ENCODE results near the gene GGT1.
A peak's percentile ranks its signal among the peaks of the same experiment; 100 is the strongest.
"Not testable (repeated sequence)": the region's sequence is repeated elsewhere in the genome, so short reads cannot be mapped to it uniquely, and the experiment has no call there.

GGT1 gene

DNA sequence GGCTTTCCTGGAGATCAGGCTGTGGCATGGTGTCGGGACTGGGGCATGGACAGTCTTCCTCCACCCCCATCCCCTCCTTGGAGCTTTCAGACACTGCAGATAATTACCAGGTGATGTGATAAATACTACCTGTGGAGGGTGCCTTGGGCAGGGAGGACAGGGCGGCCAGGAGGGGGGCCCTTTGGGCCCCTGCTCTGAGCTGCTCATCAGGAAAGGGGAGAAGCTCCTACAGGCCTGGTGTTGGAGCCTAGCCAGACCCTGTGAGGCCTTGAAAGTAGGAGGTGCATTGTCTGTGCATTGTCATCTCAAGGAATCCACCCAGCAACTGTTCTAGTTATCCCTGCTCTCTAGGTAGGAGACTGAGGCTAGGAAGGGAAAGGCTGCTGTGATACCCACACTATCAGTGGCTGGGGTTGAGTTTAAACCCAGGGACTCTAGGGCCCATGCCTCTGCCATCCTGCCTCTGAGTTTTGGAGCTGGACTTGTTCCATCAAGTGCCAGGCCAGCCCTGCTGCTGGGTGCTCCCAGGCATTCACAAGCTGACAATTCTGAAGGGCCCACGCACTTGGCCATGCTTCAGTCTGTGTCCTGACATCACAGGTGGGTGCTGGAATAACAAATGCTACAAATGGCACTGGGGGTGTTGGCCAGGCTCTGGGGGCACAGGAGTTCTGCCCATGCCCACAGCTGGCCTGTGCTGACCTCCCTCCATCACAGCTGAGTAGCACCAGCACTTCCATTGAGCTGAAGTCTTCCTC lies 2.9 kb upstream of the GGT1 start:
- not testable (repeated sequence) for DNase-seq (ENCODE audit: low read depth in 3 of 3)

DNA sequence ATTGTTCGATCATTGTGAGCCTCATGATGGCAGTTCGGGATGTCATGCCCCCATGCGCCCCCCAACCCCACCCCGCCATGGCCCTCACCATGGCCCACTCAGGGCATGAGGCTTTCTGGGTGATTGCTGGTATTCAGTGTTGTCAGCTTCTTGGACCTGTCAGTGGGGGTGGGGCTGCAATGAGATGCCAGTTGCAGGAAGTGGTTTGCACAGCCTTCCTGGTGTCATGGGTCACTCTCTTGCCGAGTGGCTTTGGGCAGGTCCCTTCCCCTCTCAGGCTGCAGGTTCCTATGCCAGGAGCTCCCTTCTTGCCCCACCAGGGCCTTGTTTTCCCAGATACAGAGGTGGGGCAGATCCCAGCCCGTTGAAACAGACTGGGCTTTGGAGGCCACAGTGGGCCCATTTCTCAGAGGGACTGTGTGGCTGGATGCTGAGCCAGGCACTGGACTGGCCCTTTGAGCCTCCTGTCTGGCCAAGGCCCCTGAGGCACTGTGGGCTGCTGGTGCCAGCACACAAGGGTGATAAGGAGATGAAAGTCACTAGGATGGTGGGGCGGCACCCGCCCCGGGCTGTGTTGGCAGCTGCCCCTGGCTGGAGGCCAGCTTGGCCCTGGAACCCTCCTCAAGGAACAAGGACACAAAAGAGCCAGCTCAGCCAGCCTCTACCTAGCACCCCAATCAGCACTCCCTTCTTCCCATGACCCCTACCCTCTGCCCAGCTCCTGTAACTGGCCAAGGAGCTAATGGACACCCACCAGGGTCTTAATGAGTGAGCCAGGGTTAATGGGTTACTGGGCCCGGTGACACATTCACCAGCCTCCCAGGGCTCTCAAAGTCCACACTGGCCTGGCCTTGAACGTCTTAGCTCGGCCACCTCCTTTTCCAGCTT lies 1.5 kb upstream of the GGT1 start:
- DNase-seq (ENCODE audit: low read depth in 3 of 3): no peak

DNA sequence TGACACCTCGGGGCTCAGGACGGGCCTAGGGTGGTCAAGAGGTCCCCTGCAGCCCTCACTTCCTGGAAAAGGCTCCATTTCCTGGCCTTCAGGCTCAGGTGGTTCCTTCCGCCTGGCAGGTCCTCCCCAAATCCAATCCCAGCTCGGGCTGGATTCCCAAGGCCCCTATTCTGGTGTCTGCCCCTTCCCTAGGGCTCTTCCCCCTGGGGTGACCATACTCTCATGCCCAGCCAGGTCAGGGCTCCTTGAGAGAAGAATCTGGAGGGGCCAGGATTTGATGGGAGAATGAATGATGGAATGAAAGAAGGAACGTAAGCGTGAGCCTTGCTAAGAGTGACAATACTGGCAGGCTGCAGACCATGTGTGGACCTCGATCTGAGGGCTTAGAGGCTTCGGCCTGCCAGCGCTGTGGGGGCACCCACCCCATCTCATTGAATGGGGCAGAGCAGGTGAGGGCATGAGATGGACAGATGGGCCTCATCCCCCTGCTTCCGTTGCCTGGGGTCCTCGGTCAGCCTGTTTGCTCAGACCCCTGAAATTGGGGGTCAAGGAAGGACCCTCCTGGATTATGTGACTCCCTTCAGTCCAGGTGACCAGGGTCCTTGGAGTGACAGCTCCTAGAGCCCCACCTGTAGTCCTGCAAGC lies 766 bp upstream of the GGT1 start:
- not testable (repeated sequence) for DNase-seq (ENCODE audit: low read depth in 3 of 3)

DNA sequence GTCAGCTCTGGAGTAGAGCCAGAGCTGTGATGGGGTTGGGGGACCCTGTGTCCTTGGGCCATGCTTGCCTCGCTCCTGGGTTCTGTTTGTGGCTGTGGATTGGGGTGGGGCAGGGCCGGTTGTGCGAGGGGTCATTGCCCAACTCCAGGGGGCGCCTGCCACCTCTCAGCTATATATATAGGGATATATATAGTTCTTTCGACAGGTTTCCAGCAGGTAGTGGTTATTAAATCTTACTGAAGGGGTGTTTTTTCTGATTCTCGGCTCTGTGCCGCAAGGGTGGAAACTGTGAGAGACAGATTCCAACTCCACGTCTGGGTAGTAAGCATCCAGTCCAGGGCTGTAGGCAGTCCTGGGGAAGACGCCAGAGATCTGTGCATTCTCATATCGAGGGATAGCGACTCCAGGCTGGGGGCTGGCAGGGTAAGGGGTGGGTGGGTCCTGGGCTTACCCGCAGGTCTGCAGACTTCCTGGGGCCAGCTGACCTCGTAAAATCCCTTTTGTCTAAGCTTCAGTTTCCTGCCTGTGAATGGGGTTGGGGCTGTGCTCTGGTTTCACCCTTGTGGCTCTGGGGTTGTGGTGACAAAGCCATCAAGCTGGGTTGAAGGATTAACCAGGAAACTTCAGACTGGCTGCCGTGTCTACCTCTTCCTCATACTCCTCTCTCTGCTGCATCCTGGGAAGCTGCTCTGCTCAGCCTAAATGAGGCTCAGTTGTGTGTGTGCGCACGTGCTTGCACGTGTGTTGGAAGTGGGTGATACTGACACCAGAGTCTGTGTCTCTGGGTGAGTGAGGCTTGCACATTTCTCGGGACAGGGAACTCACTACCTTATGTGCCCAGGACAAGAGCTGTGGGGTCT lies 1.0 kb downstream of the GGT1 start:
- not testable (repeated sequence) for DNase-seq (ENCODE audit: low read depth in 3 of 3)

DNA sequence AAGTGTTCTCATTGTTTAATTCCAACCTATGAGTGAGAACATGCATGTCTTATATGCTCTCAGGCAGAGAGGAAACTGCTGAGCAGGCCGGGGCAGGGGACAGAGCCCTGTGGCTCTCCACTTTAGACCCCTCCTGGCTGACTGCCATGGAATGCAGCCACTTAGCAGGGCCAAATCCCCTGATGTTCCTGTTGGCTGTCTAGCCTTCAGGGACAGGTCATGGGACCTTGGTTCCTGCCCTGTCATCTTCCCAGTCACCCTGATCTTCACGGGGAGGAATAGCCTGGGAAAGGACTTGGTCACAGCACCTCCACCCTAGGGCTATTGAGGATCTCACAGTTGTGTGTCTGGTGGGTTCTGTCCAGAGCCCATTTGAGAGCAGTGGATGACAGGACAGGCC lies 3.3 kb downstream of the GGT1 start:
- DNase-seq (ENCODE audit: low read depth in 3 of 3): not testable (repeated sequence)

DNA sequence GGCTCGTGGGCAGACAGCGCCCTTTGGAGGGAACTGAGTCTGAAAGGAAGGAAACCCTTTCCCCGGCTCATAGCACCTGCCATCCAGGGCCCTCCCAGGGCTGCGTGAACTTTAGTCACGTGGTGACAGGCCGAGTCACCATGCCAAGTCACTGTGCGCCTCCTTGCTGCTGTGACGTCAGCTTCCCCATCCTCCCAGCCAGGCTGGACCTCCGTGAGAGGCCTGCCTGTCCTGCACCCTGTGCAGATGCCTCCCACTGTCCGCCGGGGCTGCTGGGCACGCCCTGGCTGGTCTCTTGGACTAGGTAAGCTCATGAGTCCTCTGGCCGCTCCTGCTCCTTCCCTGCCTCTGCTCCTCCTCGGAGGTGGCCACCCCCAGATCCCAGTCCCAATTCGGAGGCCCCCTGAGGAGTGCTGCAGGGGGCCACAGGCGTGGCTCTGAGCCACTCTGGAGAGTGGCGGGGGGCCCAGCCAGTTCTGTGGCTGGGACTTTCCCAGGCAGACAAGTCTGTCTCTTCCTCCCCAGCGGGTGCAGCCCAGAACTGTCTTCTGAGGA lies 4.5 kb downstream of the GGT1 start:
- DNase-seq (ENCODE audit: low read depth in 3 of 3): peak; percentile 40 to 61 (median 55)

DNA sequence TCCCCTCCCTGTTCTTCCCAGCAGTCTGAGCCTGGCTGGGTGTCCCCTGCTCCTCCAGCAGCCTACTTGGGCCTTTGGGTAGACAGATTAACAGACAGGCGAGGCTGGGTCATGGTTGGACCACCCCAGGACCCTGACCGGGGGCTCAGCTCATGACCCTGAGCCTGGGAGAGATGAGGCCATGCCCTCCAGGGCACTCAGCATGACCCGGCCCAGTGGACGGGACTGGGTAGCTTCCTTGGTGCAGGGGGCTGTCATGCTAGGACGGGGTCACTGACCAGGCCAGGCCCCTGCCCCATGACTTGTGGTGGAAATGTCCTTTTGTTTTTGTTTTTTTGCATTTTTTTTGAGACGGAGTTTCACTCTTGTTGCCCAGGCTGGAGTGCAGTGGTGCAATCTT lies 5.3 kb downstream of the GGT1 start:
- DNase-seq (ENCODE audit: low read depth in 3 of 3): not testable (repeated sequence)

DNA sequence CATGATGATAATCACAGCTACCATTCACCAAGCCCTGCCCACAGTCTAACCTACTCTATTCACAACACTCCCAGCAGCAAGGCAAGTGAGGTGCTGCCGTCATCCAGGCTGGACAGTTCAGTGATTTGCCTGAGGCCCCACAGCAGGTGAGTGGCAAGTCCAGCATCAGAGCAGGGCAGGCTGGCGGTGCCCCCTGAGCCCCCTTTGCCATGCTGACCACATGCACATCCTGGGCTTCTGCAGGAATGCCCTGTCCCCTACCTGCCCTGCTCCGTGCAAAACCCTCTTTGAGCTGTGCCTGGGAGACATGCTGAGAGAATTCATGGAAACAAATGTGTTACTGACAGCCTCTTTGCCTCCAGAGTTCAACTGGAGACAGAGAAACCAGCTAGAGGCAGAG lies 6.9 kb downstream of the GGT1 start:
- not testable (repeated sequence) for DNase-seq (ENCODE audit: low read depth in 3 of 3)

DNA sequence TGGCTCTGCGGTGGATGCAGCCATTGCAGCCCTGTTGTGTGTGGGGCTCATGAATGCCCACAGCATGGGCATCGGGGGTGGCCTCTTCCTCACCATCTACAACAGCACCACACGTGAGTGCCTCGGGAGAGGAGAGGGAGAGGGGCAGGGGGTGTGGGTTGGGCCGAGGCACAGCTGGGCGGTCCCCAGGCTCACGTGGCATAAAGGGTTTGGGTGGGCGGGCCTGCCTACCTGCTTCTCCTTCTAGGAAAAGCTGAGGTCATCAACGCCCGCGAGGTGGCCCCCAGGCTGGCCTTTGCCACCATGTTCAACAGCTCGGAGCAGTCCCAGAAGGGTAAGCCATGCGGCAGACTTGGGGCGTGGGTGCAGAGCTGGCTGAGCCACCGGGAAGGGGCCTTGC lies 11.8 kb downstream of the GGT1 start:
- not testable (repeated sequence) for DNase-seq (ENCODE audit: low read depth in 3 of 3)

DNA sequence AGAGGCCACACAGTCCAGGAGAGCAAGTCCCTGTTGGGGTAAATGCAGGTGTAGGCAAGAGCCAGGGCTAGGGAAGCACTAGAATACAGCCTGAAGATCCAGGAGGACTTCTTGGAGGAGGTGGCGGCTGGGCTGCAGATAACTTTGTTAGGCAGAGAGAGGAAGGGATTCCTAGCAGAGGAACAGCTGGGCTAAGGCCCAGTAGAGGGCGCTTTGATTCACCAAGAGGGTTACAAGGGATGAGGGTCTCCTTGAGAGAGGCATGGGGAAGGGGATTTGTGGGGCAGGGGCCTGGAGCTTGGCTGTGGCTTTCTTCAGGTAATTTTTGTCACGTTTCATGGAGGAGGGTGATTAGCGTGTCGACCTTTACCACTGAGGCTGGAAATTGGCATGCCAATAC lies 18.3 kb downstream of the GGT1 start:
- not testable (repeated sequence) for DNase-seq (ENCODE audit: low read depth in 3 of 3)

DNA sequence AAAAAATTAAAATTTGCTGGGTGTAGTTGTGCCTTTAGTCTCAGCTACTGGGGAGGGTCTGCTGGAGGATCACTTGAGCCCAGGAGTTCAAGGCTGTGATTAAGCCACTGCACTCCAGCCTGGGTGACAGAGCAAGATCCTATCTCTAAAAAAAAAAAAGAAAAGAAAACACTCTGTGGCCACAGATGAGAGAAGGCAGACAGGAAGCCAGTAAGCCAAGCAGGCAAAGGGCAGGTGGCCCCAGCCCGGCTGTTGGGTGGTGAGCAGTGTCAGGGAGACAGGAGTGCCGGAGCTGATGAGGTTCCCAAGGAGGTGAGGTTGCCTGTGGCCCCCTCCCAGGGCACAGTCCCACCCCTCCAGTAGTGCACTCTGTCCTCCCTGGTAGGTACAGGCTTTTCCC lies 19.6 kb downstream of the GGT1 start:
- DNase-seq (ENCODE audit: low read depth in 3 of 3): not testable (repeated sequence)

DNA sequence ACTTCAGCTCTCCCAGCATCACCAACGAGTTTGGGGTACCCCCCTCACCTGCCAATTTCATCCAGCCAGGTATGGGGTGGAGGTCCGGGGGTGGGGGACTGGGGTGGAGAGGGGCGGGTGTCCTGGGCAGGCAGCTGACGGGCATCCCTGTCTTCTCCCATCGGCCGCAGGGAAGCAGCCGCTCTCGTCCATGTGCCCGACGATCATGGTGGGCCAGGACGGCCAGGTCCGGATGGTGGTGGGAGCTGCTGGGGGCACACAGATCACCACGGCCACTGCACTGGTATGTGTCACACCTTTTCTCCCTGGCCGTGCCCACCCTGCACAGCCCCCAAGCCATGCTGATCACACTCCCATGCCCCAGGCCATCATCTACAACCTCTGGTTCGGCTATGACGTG lies 24.9 kb downstream of the GGT1 start:
- not testable (repeated sequence) for DNase-seq (ENCODE audit: low read depth in 3 of 3)

DNA sequence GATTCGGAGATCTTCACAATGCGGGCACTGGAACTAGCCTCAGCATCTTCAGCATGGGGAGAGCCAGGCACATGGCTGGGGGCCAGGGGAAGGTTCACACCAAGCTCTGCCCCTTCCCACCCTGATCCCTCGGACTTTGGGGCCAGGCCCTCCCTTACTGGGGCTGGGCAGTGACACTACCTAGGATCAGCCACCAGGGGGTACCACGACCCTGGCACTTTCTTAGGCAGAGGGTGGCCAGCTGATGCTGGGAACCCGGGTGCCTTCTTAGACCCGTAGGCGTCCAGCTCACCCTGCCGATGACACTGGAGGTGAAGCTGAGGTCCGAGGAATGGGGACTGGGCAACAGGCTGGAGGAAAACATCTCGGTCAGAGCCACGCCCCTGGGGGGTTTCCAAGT lies 26.1 kb downstream of the GGT1 start:
- DNase-seq (ENCODE audit: low read depth in 3 of 3): not testable (repeated sequence)

DNA sequence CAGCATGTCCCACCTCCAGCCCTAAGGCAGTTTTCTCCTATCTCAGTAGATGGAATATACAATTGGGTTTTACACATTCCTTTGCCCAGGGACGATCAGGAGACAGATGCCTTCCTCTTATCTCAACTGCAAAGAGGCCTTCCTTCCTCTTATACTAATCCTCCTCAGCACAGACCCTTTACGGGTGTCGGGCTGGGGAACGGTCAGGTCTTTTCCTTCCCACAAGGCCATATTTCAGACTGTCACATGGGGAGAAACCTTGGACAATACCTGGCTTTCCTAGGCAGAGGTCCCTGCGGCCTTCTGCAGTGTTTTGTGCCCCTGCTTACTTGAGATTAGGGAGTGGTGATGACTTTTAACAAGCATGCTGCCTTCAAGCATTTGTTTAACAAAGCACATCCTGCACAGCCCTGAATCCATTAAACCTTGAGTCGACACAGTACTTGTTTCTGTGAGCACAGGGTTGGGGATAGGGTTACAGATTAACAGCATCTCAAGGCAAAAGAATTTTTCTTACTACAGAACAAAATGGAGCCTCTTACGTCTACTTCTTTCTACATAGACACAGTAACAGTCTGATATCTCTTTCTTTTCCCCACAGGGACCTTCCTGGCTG lies 27.9 kb downstream of the GGT1 start:
- DNase-seq (ENCODE audit: low read depth in 3 of 3): not testable (repeated sequence)

DNA sequence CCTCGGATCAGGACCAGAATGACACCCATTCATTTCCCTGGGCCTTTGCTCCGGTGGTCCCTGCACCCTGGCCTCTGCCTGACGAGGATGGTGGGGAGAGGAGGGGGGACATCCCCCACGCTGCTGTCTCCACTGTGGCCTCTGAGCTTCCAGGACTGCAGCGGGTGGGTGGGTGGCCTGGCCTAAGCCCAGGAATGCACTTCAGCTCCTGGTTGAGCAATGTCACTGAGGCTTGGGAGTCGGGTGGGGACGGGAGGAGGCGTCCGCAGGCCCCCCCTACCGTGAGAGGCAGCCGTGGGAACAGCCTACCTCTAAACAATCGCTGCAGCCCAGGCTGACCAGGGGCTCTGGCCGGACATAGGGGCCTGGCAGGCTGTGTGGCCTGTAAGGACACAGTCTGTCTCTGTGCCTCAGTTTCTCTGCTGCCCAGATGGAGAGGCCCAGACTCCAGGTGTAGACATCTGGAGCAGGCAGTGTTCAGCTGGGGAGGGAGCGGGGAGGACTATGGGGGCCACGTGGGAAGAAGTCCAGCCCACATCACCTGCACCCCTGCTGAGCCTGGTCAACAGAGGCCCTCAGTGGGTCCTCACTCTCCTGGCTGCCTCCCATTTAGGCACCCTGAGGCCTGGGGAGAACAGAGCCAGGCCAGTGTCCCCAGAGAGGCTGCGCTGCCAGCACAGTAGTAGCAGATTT lies 28.6 kb downstream of the GGT1 start:
- not testable (repeated sequence) for DNase-seq (ENCODE audit: low read depth in 3 of 3)

DNA sequence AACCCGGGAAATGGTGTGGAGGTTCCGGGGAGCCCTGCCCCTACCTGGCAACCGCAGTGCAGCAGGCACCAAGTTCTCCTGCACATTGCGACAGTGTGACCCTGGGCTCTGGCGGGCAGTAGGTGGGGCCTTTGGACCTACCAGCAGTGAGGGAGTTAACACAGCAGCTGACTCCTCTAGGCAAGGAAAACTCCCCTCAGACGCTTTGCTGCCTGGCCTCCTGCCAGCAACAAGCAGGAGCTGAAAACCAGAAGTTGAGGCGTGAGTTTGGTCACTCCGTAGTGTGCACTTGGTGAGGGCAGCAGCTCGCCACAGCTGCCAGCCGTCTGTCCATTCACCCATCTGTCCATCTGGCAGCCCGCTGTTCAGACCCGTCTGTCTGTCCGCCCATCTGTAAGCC lies 29.6 kb downstream of the GGT1 start:
- DNase-seq (ENCODE audit: low read depth in 3 of 3): not testable (repeated sequence)

DNA sequence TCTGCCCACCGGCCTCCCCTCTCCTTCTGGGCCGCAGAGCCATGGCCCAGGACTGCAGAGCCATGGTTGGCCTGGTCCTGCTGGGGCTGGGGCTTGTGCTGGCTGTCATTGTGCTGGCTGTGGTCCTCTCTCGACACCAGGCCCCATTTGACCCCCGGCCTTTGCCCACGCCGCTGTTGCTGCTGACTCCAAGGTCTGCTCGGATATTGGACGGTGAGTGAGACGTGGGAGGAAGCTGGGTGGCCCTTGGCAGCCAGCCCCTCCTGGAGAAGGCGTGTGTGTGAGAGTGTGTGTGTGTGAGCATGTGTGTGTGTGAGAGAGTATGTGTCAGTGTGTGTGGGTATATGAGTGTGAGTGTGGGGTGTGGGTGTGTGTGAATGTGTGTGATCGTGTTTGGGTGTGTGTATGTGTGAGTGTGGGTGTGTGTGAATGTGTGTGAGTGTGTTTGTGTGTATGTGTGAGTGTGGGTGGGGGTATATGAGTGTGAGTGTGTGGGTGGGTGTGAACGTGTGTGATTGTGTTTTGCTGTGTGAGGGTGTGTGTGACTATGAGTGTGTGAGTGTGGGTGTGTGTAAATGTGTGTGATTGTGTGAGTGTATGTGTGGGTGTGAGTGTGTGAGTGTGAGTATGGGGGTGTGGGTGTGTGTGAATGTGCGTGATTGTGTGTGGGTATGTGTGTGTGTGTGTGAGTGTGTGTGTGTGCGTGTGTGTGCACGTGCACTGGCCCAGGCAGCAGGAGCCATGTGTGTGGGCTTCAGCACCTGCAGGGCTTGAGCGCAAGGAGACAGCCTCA lies 30.4 kb downstream of the GGT1 start:
- not testable (repeated sequence) for DNase-seq (ENCODE audit: low read depth in 3 of 3)

DNA sequence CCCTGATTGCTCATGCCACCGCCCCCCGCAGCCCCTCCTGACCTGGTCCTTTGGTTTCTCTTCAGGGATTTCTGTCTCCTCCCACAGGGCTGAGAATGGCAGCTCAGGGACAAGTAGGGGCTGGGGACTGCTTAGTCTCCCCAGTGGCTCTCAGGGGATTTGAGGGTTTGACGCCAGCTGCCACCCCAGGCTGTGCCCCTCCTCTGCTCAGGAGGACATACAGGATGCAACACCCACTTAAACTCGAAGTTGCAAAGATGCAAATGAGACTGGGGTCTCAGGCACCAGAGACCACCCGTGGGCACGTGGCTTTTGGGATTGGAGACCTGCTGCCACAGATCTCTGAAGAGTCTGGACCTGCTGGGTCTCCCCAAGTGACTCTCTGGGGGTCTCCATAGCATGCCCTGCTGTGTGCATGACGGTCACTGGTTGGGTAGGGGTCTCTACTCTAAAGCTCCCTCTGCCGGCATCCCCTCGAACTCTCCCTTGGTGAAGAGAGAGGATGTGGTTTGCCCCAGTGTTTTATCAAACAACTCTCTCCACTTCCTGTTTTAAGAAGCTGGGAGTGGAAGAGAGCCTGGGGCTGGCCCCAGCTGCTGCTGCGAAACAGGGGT lies 31.9 kb downstream of the GGT1 start:
- DNase-seq (ENCODE audit: low read depth in 3 of 3): not testable (repeated sequence)

DNA sequence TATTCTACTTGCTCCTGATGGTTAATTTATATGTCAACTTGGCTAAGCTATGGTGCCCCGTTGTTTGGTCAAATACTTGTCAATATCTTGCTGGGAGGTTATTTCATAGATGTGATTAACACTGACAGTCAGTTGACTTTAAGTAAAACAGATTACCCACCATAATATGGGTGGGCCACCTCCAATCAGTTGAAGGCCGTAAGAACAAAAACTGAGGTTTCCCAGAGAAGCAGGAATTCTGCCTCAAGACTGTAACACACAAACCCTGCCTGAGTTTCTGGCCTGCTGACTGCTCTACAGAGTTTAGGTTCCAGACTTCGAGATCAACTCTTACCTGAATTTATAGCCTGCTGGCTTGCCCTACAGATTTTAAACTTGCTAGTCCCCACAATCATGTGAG lies 33.5 kb downstream of the GGT1 start:
- DNase-seq (ENCODE audit: low read depth in 3 of 3): not testable (repeated sequence)

Data from stimulated activated CD4-positive, alpha-beta T cell treated with anti-CD3 and anti-CD28 coated beads, TNF-alpha, amount 100 ng/mL, for 48 hours (primary cell).